HG02571 (cell line): ENCODE results near the gene GALNT14.

Source experiments
- ATAC-seq: cut with Tn5 transposase; IDR thresholded peaks from one replicate; pipeline ENCODE4 v1.9.1; 2021; ENCODE audit warnings: mild to moderate bottlenecking, moderate library complexity; ENCODE audit not compliant: unreplicated experiment

GALNT14 gene

GRCh38 chr2:30865243-30865642 is 273.0 kb downstream of the GALNT14 start:
- ATAC-seq: no peak

GRCh38 chr2:30862054-30862651 is 276.1 kb downstream of the GALNT14 start:
- ATAC-seq: no peak

GRCh38 chr2:30860726-30861125 is 277.5 kb downstream of the GALNT14 start:
- no peak for ATAC-seq
